HL-60/S4 (cell line): Measurements from ENCODE around the gene CAPN5.

Experiments used
- in situ Hi-C: fragments of 300-500 bp; cut with MboI; formaldehyde crosslinking; loops from 2 replicates; pipeline ENCODE4 v1.14.3; 2022; ENCODE audit warnings: low sequenced_read_pairs

The CAPN5 gene

GRCh38 chr11:77144857-77145428 is 78.2 kb downstream of the CAPN5 start:
- in situ Hi-C loops, result no loop called here

GRCh38 chr11:77146261-77147035 is 79.7 kb downstream of the CAPN5 start:
- in situ Hi-C loops, result no loop called here

GRCh38 chr11:77147036-77147315 is 80.2 kb downstream of the CAPN5 start:
- in situ Hi-C loops, result no loop called here

GRCh38 chr11:77147668-77148321 is 81.0 kb downstream of the CAPN5 start:
- in situ Hi-C loops, result no loop called here

- in situ Hi-C loops, result no loop called here
These were observed 82.4 kb downstream of the CAPN5 start for GRCh38 chr11:77148963-77149715.

- in situ Hi-C loops, result no loop called here
These were observed 83.1 kb downstream of the CAPN5 start for GRCh38 chr11:77149716-77150392.

GRCh38 chr11:77150836-77151235 is 84.1 kb downstream of the CAPN5 start:
- in situ Hi-C loops, result no loop called here

- in situ Hi-C loops, result no loop called here
These were observed 85.2 kb downstream of the CAPN5 start for GRCh38 chr11:77151804-77152509.

GRCh38 chr11:77152846-77153245 is 86.1 kb downstream of the CAPN5 start:
- in situ Hi-C loops, result no loop called here

GRCh38 chr11:77153276-77154185 is 86.8 kb downstream of the CAPN5 start:
- in situ Hi-C loops, result no loop called here

GRCh38 chr11:77154381-77155081 is 87.8 kb downstream of the CAPN5 start:
- in situ Hi-C loops, result no loop called here

- in situ Hi-C loops, result no loop called here
These were observed 88.3 kb downstream of the CAPN5 start for GRCh38 chr11:77155082-77155475.

GRCh38 chr11:77155556-77156130 is 88.9 kb downstream of the CAPN5 start:
- in situ Hi-C loops, result no loop called here

- in situ Hi-C loops, result no loop called here
These were observed 89.8 kb downstream of the CAPN5 start for GRCh38 chr11:77156396-77157195.

GRCh38 chr11:77158041-77158695 is 91.4 kb downstream of the CAPN5 start:
- in situ Hi-C loops, result no loop called here

- in situ Hi-C loops, result no loop called here
These were observed 92.6 kb downstream of the CAPN5 start for GRCh38 chr11:77159219-77159936.
